Measurements from ENCODE around the gene EML6.
A peak's percentile ranks its signal among the peaks of the same experiment; 100 is the strongest.

The EML6 gene

GRCh38 chr2:54714996-54715395, 8.5 kb upstream of the EML6 start:
- no peak overlapping the region for H3K27ac ChIP-seq (ENCODE audit: insufficient read depth in 1 of 2, low read depth in 1 of 2, low read length in 2 of 2, poor library complexity in 1 of 2, severe bottlenecking in 2 of 2)
- peaks cover 0 to 2% (median 0%) of the 10 kb centered on the region in 5 experiments for H3K9me3 ChIP-seq (ENCODE audit: control extremely low read depth in 1 of 5, control insufficient read depth in 4 of 5, insufficient read depth in 2 of 5, low read depth in 1 of 5, low read length in 4 of 5)
- H3K4me3 ChIP-seq (ENCODE audit: control insufficient read depth in 1 of 7, extremely low read depth in 1 of 7, insufficient read depth in 4 of 7, low read depth in 2 of 7, low read length in 6 of 7), result no peak overlapping the region
- H3K36me3 ChIP-seq (ENCODE audit: control insufficient read depth in 4 of 4, insufficient read depth in 4 of 4, low read length in 3 of 4), result no peaks in the 10 kb centered on the region
- 100% methylated on average over 2 of the region's 4 CpGs for WGBS (ENCODE audit: insufficient coverage)
- DNase-seq, result no peak
- H3K27me3 ChIP-seq (replicated peaks in 2 of 5; ENCODE audit: control insufficient read depth in 4 of 5, insufficient read depth in 5 of 5, low read length in 4 of 5), result no peaks in the 10 kb centered on the region
- ChIA-PET CTCF (interaction anchor here (0.8 to 3.9 kb wide), 4 partner anchors 8 to 121 kb away, joined by 3 to 16 read pairs (median 4); partner anchors contain the start of gene EML6), POLR2A (no interaction called here)
- no peaks in the 10 kb centered on the region for H3K4me1 ChIP-seq (ENCODE audit: control extremely low read depth in 1 of 4, control insufficient read depth in 4 of 4, insufficient read depth in 4 of 4, low read length in 3 of 4)

- H3K27me3 ChIP-seq (replicated peaks in 2 of 5; ENCODE audit: control insufficient read depth in 4 of 5, insufficient read depth in 5 of 5, low read length in 4 of 5), result no peaks in the 10 kb centered on the region
- ChIA-PET CTCF (interaction anchor here (3.9 kb wide), 1 partner anchor 11 kb away, joined by 16 read pairs; no protein-coding TSS in a partner anchor), POLR2A (interaction anchor here (0.5 kb wide), 1 partner anchor 58 kb away, joined by 3 read pairs; no protein-coding TSS in a partner anchor)
- no peaks in the 10 kb centered on the region for H3K4me1 ChIP-seq (ENCODE audit: control extremely low read depth in 1 of 4, control insufficient read depth in 4 of 4, insufficient read depth in 4 of 4, low read length in 3 of 4)
- DNase-seq, result no peak
- no peaks in the 10 kb centered on the region for H3K36me3 ChIP-seq (ENCODE audit: control insufficient read depth in 4 of 4, insufficient read depth in 4 of 4, low read length in 3 of 4)
- H3K27ac ChIP-seq (ENCODE audit: insufficient read depth in 1 of 2, low read depth in 1 of 2, low read length in 2 of 2, poor library complexity in 1 of 2, severe bottlenecking in 2 of 2), result no peak overlapping the region
- peaks cover 0 to 2% (median 0%) of the 10 kb centered on the region in 5 experiments for H3K9me3 ChIP-seq (ENCODE audit: control extremely low read depth in 1 of 5, control insufficient read depth in 4 of 5, insufficient read depth in 2 of 5, low read depth in 1 of 5, low read length in 4 of 5)
- H3K4me3 ChIP-seq (ENCODE audit: control insufficient read depth in 1 of 7, extremely low read depth in 1 of 7, insufficient read depth in 4 of 7, low read depth in 2 of 7, low read length in 6 of 7), result no peak overlapping the region
Measured at GRCh38 chr2:54716375-54716774, 7.1 kb upstream of the EML6 start.

DNA sequence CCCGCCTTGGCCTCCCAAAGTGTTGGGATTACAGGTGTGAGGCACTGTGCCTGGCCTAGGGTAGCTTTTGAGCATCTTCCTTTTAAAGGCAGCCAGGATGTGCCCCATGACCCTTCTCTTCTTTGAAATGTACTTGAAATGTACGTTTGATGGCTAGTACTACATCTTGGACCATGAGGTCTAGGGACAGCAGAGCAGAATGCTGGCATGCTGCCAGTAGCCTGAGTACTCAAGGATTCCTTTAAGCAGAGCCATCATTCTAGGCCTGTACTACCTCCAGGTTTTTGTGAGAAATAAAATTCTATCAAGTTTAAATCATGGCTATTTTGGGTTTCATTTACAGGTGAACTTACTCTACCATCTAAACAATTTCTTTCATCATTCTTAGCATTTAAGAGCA, 2.9 kb upstream of the EML6 start:
- DNase-seq, result no peak
- WGBS (ENCODE audit: insufficient coverage), result 100% methylated on average over 1 of the region's 2 CpGs
- Histone ChIP-seq H3K4me1 (ENCODE audit: control extremely low read depth in 1 of 4, control insufficient read depth in 4 of 4, insufficient read depth in 4 of 4, low read length in 3 of 4) (peaks cover 9 to 25% (median 23%) of the 10 kb centered on the region in 4 experiments), H3K27me3 (replicated peaks in 2 of 5; ENCODE audit: control insufficient read depth in 4 of 5, insufficient read depth in 5 of 5, low read length in 4 of 5) (peaks cover 0 to 15% (median 3%) of the 10 kb centered on the region in 5 experiments), H3K36me3 (ENCODE audit: control insufficient read depth in 4 of 4, insufficient read depth in 4 of 4, low read length in 3 of 4) (no peaks in the 10 kb centered on the region), H3K9me3 (ENCODE audit: control extremely low read depth in 1 of 5, control insufficient read depth in 4 of 5, insufficient read depth in 2 of 5, low read depth in 1 of 5, low read length in 4 of 5) (peaks cover 0 to 2% (median 0%) of the 10 kb centered on the region in 5 experiments), H3K4me3 (ENCODE audit: control insufficient read depth in 1 of 7, extremely low read depth in 1 of 7, insufficient read depth in 4 of 7, low read depth in 2 of 7, low read length in 6 of 7) (no peak overlapping the region), H3K27ac (ENCODE audit: insufficient read depth in 1 of 2, low read depth in 1 of 2, low read length in 2 of 2, poor library complexity in 1 of 2, severe bottlenecking in 2 of 2) (no peak overlapping the region)
- ChIA-PET CTCF (interaction anchor here (0.9 to 1.0 kb wide), 2 partner anchors 11 to 13 kb away, joined by 3 to 4 read pairs; no protein-coding TSS in a partner anchor), POLR2A (no interaction called here)

DNA sequence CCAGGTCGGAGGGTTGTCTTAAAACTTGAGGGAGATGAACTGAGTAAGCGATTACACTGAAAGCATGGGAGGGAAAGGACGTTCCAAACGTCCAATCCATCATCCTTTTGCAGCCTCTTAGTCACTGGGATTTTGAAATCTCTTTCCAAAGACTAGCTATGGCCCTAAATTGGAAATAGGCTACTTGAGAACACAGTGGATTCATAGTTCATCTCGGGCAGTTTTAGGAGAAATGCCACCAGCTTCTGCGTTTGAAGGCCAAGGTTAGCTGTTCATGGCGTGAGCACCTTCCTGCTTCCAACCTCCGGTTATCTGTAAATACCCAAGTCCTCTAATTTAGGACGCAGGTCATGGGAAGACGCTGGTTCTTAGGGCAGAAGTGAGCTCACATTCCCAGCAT, 821 bp upstream of the EML6 start:
- WGBS (ENCODE audit: insufficient coverage), result 18% methylated on average over 9 of the region's 10 CpGs
- Histone ChIP-seq H3K36me3 (ENCODE audit: control insufficient read depth in 4 of 4, insufficient read depth in 4 of 4, low read length in 3 of 4) (no peaks in the 10 kb centered on the region), H3K4me3 (ENCODE audit: control insufficient read depth in 1 of 7, extremely low read depth in 1 of 7, insufficient read depth in 4 of 7, low read depth in 2 of 7, low read length in 6 of 7) (peak overlapping the region; percentile 69 to 96 (median 84)), H3K9me3 (ENCODE audit: control extremely low read depth in 1 of 5, control insufficient read depth in 4 of 5, insufficient read depth in 2 of 5, low read depth in 1 of 5, low read length in 4 of 5) (peaks cover 0 to 2% (median 0%) of the 10 kb centered on the region in 5 experiments), H3K27ac (ENCODE audit: insufficient read depth in 1 of 2, low read depth in 1 of 2, low read length in 2 of 2, poor library complexity in 1 of 2, severe bottlenecking in 2 of 2) (peak overlapping the region in 1 of 2 experiments; percentile 75), H3K27me3 (replicated peaks in 2 of 5; ENCODE audit: control insufficient read depth in 4 of 5, insufficient read depth in 5 of 5, low read length in 4 of 5) (peaks cover 1 to 23% (median 6%) of the 10 kb centered on the region in 5 experiments), H3K4me1 (ENCODE audit: control extremely low read depth in 1 of 4, control insufficient read depth in 4 of 4, insufficient read depth in 4 of 4, low read length in 3 of 4) (peaks cover 9 to 25% (median 23%) of the 10 kb centered on the region in 4 experiments)
- DNase-seq, result no peak
- ChIA-PET POLR2A (no interaction called here), CTCF (interaction anchor here (0.9 to 2.8 kb wide), 6 partner anchors 8 to 116 kb away, joined by 3 to 6 read pairs (median 4); no protein-coding TSS in a partner anchor)

DNA sequence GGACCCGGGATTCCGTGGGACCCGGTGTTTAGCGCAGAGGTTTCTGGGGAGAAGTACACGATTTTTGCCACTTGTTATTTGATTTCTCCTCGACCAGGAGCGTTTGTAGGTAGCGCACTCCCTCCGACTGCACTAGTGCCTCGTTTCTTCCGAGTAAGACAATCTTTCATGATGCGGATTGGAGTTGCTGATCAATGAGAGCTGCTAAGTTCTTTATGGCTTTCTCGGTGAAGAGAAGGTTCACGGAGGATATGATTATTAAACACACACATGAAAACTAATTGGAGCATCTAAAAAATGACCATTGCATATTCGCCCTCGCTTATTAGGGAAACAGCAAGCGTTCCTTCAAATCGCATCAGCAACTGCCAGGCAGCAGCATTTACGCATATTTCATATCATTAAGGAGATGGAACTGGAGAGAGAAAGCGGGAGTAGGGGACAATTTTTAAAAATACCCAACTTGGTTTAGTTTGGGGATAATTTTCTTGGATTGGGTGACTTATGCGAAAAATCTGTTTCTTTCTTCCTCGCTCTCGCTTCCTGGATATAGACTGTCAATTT, 616 bp downstream of the EML6 start:
- DNase-seq, result peak in 1 of 3 donors; percentile 62
- Histone ChIP-seq H3K9me3 (ENCODE audit: control extremely low read depth in 1 of 5, control insufficient read depth in 4 of 5, insufficient read depth in 2 of 5, low read depth in 1 of 5, low read length in 4 of 5) (peaks cover 0 to under 1% (median 0%) of the 10 kb centered on the region in 5 experiments), H3K36me3 (ENCODE audit: control insufficient read depth in 4 of 4, insufficient read depth in 4 of 4, low read length in 3 of 4) (no peaks in the 10 kb centered on the region), H3K4me1 (ENCODE audit: control extremely low read depth in 1 of 4, control insufficient read depth in 4 of 4, insufficient read depth in 4 of 4, low read length in 3 of 4) (peaks cover 9 to 25% (median 23%) of the 10 kb centered on the region in 4 experiments), H3K4me3 (ENCODE audit: control insufficient read depth in 1 of 7, extremely low read depth in 1 of 7, insufficient read depth in 4 of 7, low read depth in 2 of 7, low read length in 6 of 7) (peak overlapping the region; percentile 69 to 96 (median 84)), H3K27ac (ENCODE audit: insufficient read depth in 1 of 2, low read depth in 1 of 2, low read length in 2 of 2, poor library complexity in 1 of 2, severe bottlenecking in 2 of 2) (no peak overlapping the region), H3K27me3 (replicated peaks in 2 of 5; ENCODE audit: control insufficient read depth in 4 of 5, insufficient read depth in 5 of 5, low read length in 4 of 5) (peaks cover 3 to 23% (median 6%) of the 10 kb centered on the region in 5 experiments)
- 0% methylated on average over 15 of the region's 23 CpGs for WGBS (ENCODE audit: insufficient coverage)
- POLR2A ChIA-PET, result no interaction called here
- CTCF ChIA-PET, result interaction anchor here (1.2 to 2.8 kb wide), 3 partner anchors 20 to 112 kb away, joined by 3 to 6 read pairs (median 6); no protein-coding TSS in a partner anchor

- CTCF ChIA-PET, result interaction anchor here (1.2 kb wide), 1 partner anchor 111 kb away, joined by 3 read pairs; no protein-coding TSS in a partner anchor
- no peaks in the 10 kb centered on the region for H3K36me3 ChIP-seq (ENCODE audit: control insufficient read depth in 4 of 4, insufficient read depth in 4 of 4, low read length in 3 of 4)
- peaks cover 3 to 23% (median 6%) of the 10 kb centered on the region in 5 experiments for H3K27me3 ChIP-seq (replicated peaks in 2 of 5; ENCODE audit: control insufficient read depth in 4 of 5, insufficient read depth in 5 of 5, low read length in 4 of 5)
- no peaks in the 10 kb centered on the region for H3K9me3 ChIP-seq (ENCODE audit: control extremely low read depth in 1 of 5, control insufficient read depth in 4 of 5, insufficient read depth in 2 of 5, low read depth in 1 of 5, low read length in 4 of 5)
- peaks cover 9 to 25% (median 23%) of the 10 kb centered on the region in 4 experiments for H3K4me1 ChIP-seq (ENCODE audit: control extremely low read depth in 1 of 4, control insufficient read depth in 4 of 4, insufficient read depth in 4 of 4, low read length in 3 of 4)
- WGBS (ENCODE audit: insufficient coverage), result under 1% methylated on average over 62 of the region's 87 CpGs
- peak overlapping the region; percentile 67 to 96 (median 84) for H3K4me3 ChIP-seq (ENCODE audit: control insufficient read depth in 1 of 7, extremely low read depth in 1 of 7, insufficient read depth in 4 of 7, low read depth in 2 of 7, low read length in 6 of 7)
- H3K27ac ChIP-seq (ENCODE audit: insufficient read depth in 1 of 2, low read depth in 1 of 2, low read length in 2 of 2, poor library complexity in 1 of 2, severe bottlenecking in 2 of 2), result no peak overlapping the region
- POLR2A ChIA-PET, result no interaction called here
- DNase-seq, result peak in 2 of 3 donors; percentile 32 to 55
Measured at GRCh38 chr2:54724560-54725342, 1.3 kb downstream of the EML6 start.
